Cardiac fibroblast (primary cell): ENCODE data around the gene FUT4.

ENCODE experiments used
- DNase-seq, 2 donors: peaks; one replicate each; pipeline versions ENCODE4 v3.0.0 to v3.0.0-alpha.2; 2010; ENCODE audit warnings: low read depth in 2 of 2
- H3K4me3 ChIP-seq, 2 donors: replicated peaks in 1 of 2; 1 replicate in 1 of 2; 2 replicates in 1 of 2; pipeline ENCODE4 v1.5.1; 2011; ENCODE audit warnings: low read depth in 2 of 2, low read length in 2 of 2, mild to moderate bottlenecking in 2 of 2, moderate library complexity in 1 of 2
- CTCF ChIP-seq: IDR thresholded peaks from one replicate; pipeline ENCODE4 v1.5.1; 2011; ENCODE audit warnings: low read depth, mild to moderate bottlenecking, low read length, inconsistent platforms

Gene FUT4

GRCh38 chr11:94574193-94574961 lies 30.7 kb downstream of the FUT4 start:
- TF ChIP-seq CTCF, result no peak
- no peak overlapping the region for H3K4me3 ChIP-seq
- peak; percentile 64 to 81 for DNase-seq

DNA sequence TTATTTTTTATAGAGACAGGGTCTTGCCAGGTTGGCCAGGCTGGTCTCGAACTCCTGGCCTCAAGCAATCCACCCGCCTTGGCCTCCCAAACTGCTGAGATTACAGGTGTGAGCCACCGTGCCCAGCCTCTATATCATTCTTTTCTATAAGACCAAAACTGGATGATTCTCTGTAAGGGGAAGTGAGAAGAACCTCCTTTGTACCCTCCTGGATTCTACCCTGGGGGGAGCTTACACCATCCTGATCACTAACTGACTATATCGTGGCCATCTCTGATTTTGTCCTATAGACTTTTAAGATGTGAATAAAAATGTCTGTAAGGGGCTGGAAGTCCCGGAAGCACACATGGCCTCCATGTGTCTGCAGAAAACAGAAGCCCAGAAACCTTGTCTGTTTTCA lies 32.6 kb downstream of the FUT4 start:
- no peak for DNase-seq
- TF ChIP-seq CTCF, result no peak
- H3K4me3 ChIP-seq, result no peak overlapping the region

- TF ChIP-seq CTCF, result no peak
- H3K4me3 ChIP-seq, result no peak overlapping the region
- DNase-seq, result no peak
Observed at GRCh38 chr11:94577841-94578240, 34.1 kb downstream of the FUT4 start.

- H3K4me3 ChIP-seq, result no peak overlapping the region
- no peak for TF ChIP-seq CTCF
- no peak for DNase-seq
Observed at GRCh38 chr11:94581926-94582325, 38.2 kb downstream of the FUT4 start.

DNA sequence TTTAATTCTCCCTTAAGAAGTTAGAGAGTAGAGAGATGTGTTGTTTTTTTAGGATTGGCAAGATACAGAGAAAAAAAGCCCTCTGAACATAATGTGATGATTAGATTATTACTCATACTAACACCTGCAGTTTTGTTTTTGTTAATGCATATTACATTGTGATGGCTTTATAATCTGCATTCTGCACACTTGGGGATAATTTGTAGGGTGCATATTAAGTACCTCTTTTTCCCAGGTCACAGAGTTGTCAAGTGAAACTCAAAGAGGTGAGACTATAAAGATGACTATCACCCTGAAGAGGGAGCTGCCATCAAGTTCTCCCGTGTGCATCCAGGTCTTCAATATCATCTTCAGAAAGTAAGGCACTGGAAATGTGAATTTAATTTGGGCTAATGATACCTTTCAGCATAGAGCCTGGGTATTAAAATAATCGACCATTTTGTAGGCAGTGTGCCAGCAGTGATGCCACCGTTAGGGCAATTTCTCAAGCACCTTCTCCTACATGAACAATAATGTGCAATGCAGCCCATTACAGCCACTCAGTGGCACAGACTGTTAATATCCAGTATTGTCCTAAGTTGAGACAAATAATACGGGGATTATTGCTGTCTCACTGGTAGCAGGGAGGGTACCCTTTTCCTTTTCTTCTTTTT lies 39.6 kb downstream of the FUT4 start:
- H3K4me3 ChIP-seq, result no peak overlapping the region
- no peak for TF ChIP-seq CTCF
- no peak for DNase-seq

DNA sequence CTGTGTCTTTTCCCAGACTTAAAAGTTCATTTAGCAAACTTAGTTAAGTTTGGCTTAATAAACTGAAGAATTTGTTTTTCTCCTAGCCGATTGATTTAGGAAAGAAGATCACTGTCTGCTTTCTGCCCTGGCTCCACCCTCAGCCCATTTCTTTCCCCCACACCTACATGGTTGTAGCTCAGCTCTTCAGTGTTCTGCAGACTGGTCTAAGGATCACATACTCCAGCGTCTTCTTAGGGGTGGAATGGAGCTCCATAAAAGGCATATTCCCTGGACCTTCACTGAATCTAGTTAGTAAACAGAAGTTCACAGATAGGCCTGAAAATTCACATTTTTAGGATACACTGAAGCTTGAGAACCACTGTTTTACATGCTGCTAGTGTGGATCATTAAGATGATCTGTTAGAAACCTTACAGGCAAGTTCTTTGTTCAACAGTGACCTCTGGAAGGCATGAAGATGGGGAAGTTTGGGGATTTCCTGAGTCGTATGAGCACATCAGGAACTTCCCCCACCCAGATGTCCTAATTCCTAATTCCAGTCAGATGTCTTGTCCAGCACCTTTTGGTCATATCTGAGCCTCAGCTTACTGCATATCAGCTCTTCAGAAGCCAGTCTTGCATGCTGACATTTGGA lies 40.3 kb downstream of the FUT4 start:
- no peak overlapping the region for H3K4me3 ChIP-seq
- TF ChIP-seq CTCF, result no peak
- peak in 1 of 2 donors; percentile 74 for DNase-seq
